Hair follicular keratinocyte (primary cell): ENCODE results near the gene PCDHA7. TPM values are rescaled to one million over a fixed set of nuclear protein-coding genes. Genes with fewer than 3 reads are reported as not detected.

Experiments
- total RNA-seq: library from RNA; depleted of rRNA; stranded (reverse); fragments of >200 nt; gene quantifications from 2 replicates; pipeline ENCODE4 v1.2.3, GENCODE V29; 2015

PCDHA7 gene
- total RNA-seq, 1 donor from 2014 or later, result not detected

Other genes starting within 250 kb of the PCDHA7 start
- 0.08 and 0.76 TPM in 2 replicates for gene CD14, start 201.1 kb upstream of the PCDHA7 start, total RNA-seq
- gene TMCO6, start 194.8 kb upstream of the PCDHA7 start, total RNA-seq, result 27.4 and 28.1 TPM in 2 replicates
- 44.7 and 60.0 TPM in 2 replicates for gene NDUFA2, start 186.6 kb upstream of the PCDHA7 start, total RNA-seq
- gene IK, start 186.4 kb upstream of the PCDHA7 start, total RNA-seq, result 63.2 and 93.5 TPM in 2 replicates
- 14.7 and 16.0 TPM in 2 replicates for gene WDR55, start 169.4 kb upstream of the PCDHA7 start, total RNA-seq
- gene DND1, start 160.7 kb upstream of the PCDHA7 start, total RNA-seq, result 0.78 and 1.6 TPM in 2 replicates
- gene HARS1, start 142.9 kb upstream of the PCDHA7 start, total RNA-seq, result 63.0 and 96.6 TPM in 2 replicates
- gene HARS2, start 142.8 kb upstream of the PCDHA7 start, total RNA-seq, result 26.0 and 27.2 TPM in 2 replicates
- gene ZMAT2, start 133.8 kb upstream of the PCDHA7 start, total RNA-seq, result 29.0 and 31.2 TPM in 2 replicates
- gene PCDHA1, start 48.1 kb upstream of the PCDHA7 start, total RNA-seq, result not detected in 2 replicates
- gene PCDHA2, start 39.4 kb upstream of the PCDHA7 start, total RNA-seq, result not detected in 2 replicates
- not detected in 2 replicates for gene PCDHA3, start 33.2 kb upstream of the PCDHA7 start, total RNA-seq
- not detected in 2 replicates for gene PCDHA4, start 27.2 kb upstream of the PCDHA7 start, total RNA-seq
- not detected in 2 replicates for gene PCDHA5, start 12.7 kb upstream of the PCDHA7 start, total RNA-seq
- 0.16 TPM in 1 of 2 replicates, not detected in the other for gene PCDHA6, start 6.3 kb upstream of the PCDHA7 start, total RNA-seq
- gene PCDHA8, start 6.9 kb downstream of the PCDHA7 start, total RNA-seq, result not detected in 2 replicates
- not detected in 2 replicates for gene PCDHA9, start 14.1 kb downstream of the PCDHA7 start, total RNA-seq
- not detected in 2 replicates for gene PCDHA10, start 21.6 kb downstream of the PCDHA7 start, total RNA-seq
- under 0.01 TPM in 1 of 2 replicates, not detected in the other for gene PCDHA11, start 34.7 kb downstream of the PCDHA7 start, total RNA-seq
- not detected in 2 replicates for gene PCDHA12, start 41.0 kb downstream of the PCDHA7 start, total RNA-seq
- gene PCDHA13, start 47.9 kb downstream of the PCDHA7 start, total RNA-seq, result not detected in 2 replicates
- 0.16 and 0.61 TPM in 2 replicates for gene PCDHAC1, start 92.0 kb downstream of the PCDHA7 start, total RNA-seq
- gene PCDHAC2, start 132.2 kb downstream of the PCDHA7 start, total RNA-seq, result 1.1 and 1.3 TPM in 2 replicates
- gene PCDHB1, start 217.1 kb downstream of the PCDHA7 start, total RNA-seq, result not detected in 2 replicates